ENCODE results near the gene MICALL2. TPM values are rescaled to one million over a fixed set of nuclear protein-coding genes. Genes with fewer than 3 reads are reported as not detected.
A peak's percentile ranks its signal among the peaks of the same experiment; 100 is the strongest.

The MICALL2 gene
- total and polyA plus RNA-seq, 4 donors = 19.0 to 70.6 (median 41.0) TPM

- peaks cover 0 to 14% (median 3%) of the 10 kb centered on the region in 3 donors for H3K27me3 ChIP-seq (ENCODE audit: control insufficient read depth in 3 of 3, insufficient read depth in 3 of 3, low read length in 2 of 3)
- H3K9me3 ChIP-seq (ENCODE audit: control insufficient read depth in 4 of 4, insufficient read depth in 3 of 4, low read length in 3 of 4) = no peaks in the 10 kb centered on the region
- ATAC-seq (ENCODE audit: insufficient read depth, low FRiP score) (no peak), DNase-seq (no peak)
- no peak for TF ChIP-seq CTCF (IDR thresholded peaks at IDR 0.05; ENCODE audit: control extremely low read depth, extremely low read depth)
- 81 to 88% methylated on average over 2 of the region's 2 CpGs for WGBS, 2 donors
- no peaks in the 10 kb centered on the region for H3K36me3 ChIP-seq (ENCODE audit: control insufficient read depth in 4 of 4, insufficient read depth in 4 of 4, low read length in 4 of 4)
- H3K9ac ChIP-seq (ENCODE audit: insufficient read depth in 1 of 2, low read length in 2 of 2) = no peak overlapping the region
- peaks cover 0 to 7% (median 3%) of the 10 kb centered on the region in 5 donors for H3K4me1 ChIP-seq (ENCODE audit: control insufficient read depth in 5 of 5, insufficient read depth in 5 of 5, low read length in 5 of 5)
- H3K4me3 ChIP-seq = no peak overlapping the region
- no peak overlapping the region for H3K27ac ChIP-seq (ENCODE audit: low read depth in 1 of 2, low read length in 1 of 2)
Measured at GRCh38 chr7:1415389-1415990, 43.8 kb downstream of the MICALL2 start.

GRCh38 chr7:1413936-1414639 is 45.2 kb downstream of the MICALL2 start:
- no peaks in the 10 kb centered on the region for H3K9me3 ChIP-seq (ENCODE audit: control insufficient read depth in 4 of 4, insufficient read depth in 3 of 4, low read length in 3 of 4)
- TF ChIP-seq CTCF (IDR thresholded peaks at IDR 0.05; ENCODE audit: control extremely low read depth, extremely low read depth) = no peak
- H3K4me1 ChIP-seq (ENCODE audit: control insufficient read depth in 5 of 5, insufficient read depth in 5 of 5, low read length in 5 of 5) = peaks cover 0 to 7% (median 3%) of the 10 kb centered on the region in 5 donors
- no peak for ATAC-seq (ENCODE audit: insufficient read depth, low FRiP score)
- H3K27ac ChIP-seq (ENCODE audit: low read depth in 1 of 2, low read length in 1 of 2) = no peak overlapping the region
- no peaks in the 10 kb centered on the region for H3K36me3 ChIP-seq (ENCODE audit: control insufficient read depth in 4 of 4, insufficient read depth in 4 of 4, low read length in 4 of 4)
- peaks cover 0 to 16% (median 3%) of the 10 kb centered on the region in 3 donors for H3K27me3 ChIP-seq (ENCODE audit: control insufficient read depth in 3 of 3, insufficient read depth in 3 of 3, low read length in 2 of 3)
- no peak overlapping the region for H3K4me3 ChIP-seq
- WGBS, 2 donors = 69 to 82% methylated on average over 18 to 21 of the region's 21 CpGs
- no peak for DNase-seq
- no peak overlapping the region for H3K9ac ChIP-seq (ENCODE audit: insufficient read depth in 1 of 2, low read length in 2 of 2)

- H3K9me3 ChIP-seq (ENCODE audit: control insufficient read depth in 4 of 4, insufficient read depth in 3 of 4, low read length in 3 of 4) = no peaks in the 10 kb centered on the region
- H3K27me3 ChIP-seq (ENCODE audit: control insufficient read depth in 3 of 3, insufficient read depth in 3 of 3, low read length in 2 of 3) = peaks cover 3 to 23% (median 8%) of the 10 kb centered on the region in 3 donors
- ATAC-seq (ENCODE audit: insufficient read depth, low FRiP score) (peak; percentile 93), DNase-seq (peak; percentile 70 to 83 (median 77))
- no peak overlapping the region for H3K27ac ChIP-seq (ENCODE audit: low read depth in 1 of 2, low read length in 1 of 2)
- peaks cover 0 to 7% (median 3%) of the 10 kb centered on the region in 5 donors for H3K4me1 ChIP-seq (ENCODE audit: control insufficient read depth in 5 of 5, insufficient read depth in 5 of 5, low read length in 5 of 5)
- no peaks in the 10 kb centered on the region for H3K36me3 ChIP-seq (ENCODE audit: control insufficient read depth in 4 of 4, insufficient read depth in 4 of 4, low read length in 4 of 4)
- 15 to 36% methylated on average over 27 to 65 of the region's 65 CpGs for WGBS, 2 donors
- no peak overlapping the region for H3K9ac ChIP-seq (ENCODE audit: insufficient read depth in 1 of 2, low read length in 2 of 2)
- no peak overlapping the region for H3K4me3 ChIP-seq
- peak; percentile 44 for TF ChIP-seq CTCF (IDR thresholded peaks at IDR 0.05; ENCODE audit: control extremely low read depth, extremely low read depth)
Measured at GRCh38 chr7:1412322-1413261, 46.7 kb downstream of the MICALL2 start.
